IPS-18a (cell line): ENCODE measurements around the gene SLC11A1.

ENCODE experiments used
- H3K27ac ChIP-seq: one replicate; pipeline ENCODE4 v1.5.1; 2013; ENCODE audit warnings: low read length
- H3K27me3 ChIP-seq: one replicate; pipeline ENCODE4 v1.6.1; 2013; ENCODE audit warnings: mild to moderate bottlenecking, low read length; ENCODE audit not compliant: control insufficient read depth, insufficient read depth
- H3K36me3 ChIP-seq: one replicate; pipeline ENCODE4 v1.6.1; 2013; ENCODE audit warnings: low read depth, low read length; ENCODE audit not compliant: control insufficient read depth
- H3K4me1 ChIP-seq: one replicate; pipeline ENCODE4 v1.6.1; 2013; ENCODE audit warnings: low read depth, low read length; ENCODE audit not compliant: control insufficient read depth
- H3K4me3 ChIP-seq: one replicate; pipeline ENCODE4 v1.5.1; 2013; ENCODE audit warnings: low read length
- H3K9ac ChIP-seq: one replicate; pipeline ENCODE4 v1.6.1; 2013; ENCODE audit warnings: mild to moderate bottlenecking, low read length, moderate library complexity
- H3K9me3 ChIP-seq: one replicate; pipeline ENCODE4 v1.6.1; 2013; ENCODE audit warnings: low read depth, low read length; ENCODE audit not compliant: control insufficient read depth

SLC11A1 gene

GRCh38 chr2:218384975-218385374 lies 2.9 kb downstream of the SLC11A1 start:
- Histone ChIP-seq H3K36me3 (no peaks in the 10 kb centered on the region), H3K27ac (no peak overlapping the region), H3K27me3 (peaks cover 11% of the 10 kb centered on the region), H3K4me3 (no peak overlapping the region), H3K9ac (no peak overlapping the region), H3K4me1 (no peaks in the 10 kb centered on the region), H3K9me3 (no peaks in the 10 kb centered on the region)

- H3K27ac ChIP-seq, result no peak overlapping the region
- peaks cover 11% of the 10 kb centered on the region for H3K27me3 ChIP-seq
- no peaks in the 10 kb centered on the region for H3K36me3 ChIP-seq
- H3K4me3 ChIP-seq, result peak overlapping the region; percentile 68
- H3K9me3 ChIP-seq, result no peaks in the 10 kb centered on the region
- no peak overlapping the region for H3K9ac ChIP-seq
- no peaks in the 10 kb centered on the region for H3K4me1 ChIP-seq
Observed at GRCh38 chr2:218386505-218387368, 4.7 kb downstream of the SLC11A1 start.

DNA sequence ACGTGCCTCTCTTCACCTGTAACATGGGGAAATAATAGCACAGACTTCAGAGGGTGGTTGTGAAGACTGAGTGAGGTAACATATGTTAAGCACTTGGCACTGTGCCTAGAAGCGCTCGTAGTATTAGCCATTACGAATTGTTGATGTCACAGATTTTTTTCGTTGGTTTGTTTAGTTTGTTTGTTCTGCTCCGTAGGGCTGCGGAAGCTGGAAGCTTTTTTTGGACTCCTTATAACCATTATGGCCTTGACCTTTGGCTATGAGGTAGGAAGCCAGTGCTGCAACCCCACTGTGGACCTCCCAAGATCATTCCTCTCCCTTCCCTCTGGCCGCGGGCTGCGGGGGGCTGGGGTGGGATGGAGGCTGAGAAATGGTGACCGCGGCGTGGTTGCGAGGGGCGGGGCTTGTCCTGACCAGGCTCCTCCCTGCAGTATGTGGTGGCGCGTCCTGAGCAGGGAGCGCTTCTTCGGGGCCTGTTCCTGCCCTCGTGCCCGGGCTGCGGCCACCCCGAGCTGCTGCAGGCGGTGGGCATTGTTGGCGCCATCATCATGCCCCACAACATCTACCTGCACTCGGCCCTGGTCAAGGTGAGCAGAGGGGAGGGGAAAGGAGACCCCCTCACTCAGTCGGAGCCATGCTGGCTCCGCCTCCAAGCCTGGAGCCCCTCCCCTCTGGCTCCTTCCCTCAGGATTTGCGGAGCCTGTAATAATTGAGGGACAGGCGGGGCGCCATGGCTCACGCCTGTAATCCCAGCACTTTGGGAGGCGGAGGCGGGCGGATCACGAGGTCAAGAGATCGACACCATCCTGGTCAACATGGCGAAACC lies 5.5 kb downstream of the SLC11A1 start:
- H3K9ac ChIP-seq, result peak overlapping the region; percentile 25
- H3K4me3 ChIP-seq, result peak overlapping the region; percentile 68
- peaks cover 11% of the 10 kb centered on the region for H3K27me3 ChIP-seq
- no peak overlapping the region for H3K27ac ChIP-seq
- H3K4me1 ChIP-seq, result no peaks in the 10 kb centered on the region
- H3K9me3 ChIP-seq, result no peaks in the 10 kb centered on the region
- H3K36me3 ChIP-seq, result no peaks in the 10 kb centered on the region

DNA sequence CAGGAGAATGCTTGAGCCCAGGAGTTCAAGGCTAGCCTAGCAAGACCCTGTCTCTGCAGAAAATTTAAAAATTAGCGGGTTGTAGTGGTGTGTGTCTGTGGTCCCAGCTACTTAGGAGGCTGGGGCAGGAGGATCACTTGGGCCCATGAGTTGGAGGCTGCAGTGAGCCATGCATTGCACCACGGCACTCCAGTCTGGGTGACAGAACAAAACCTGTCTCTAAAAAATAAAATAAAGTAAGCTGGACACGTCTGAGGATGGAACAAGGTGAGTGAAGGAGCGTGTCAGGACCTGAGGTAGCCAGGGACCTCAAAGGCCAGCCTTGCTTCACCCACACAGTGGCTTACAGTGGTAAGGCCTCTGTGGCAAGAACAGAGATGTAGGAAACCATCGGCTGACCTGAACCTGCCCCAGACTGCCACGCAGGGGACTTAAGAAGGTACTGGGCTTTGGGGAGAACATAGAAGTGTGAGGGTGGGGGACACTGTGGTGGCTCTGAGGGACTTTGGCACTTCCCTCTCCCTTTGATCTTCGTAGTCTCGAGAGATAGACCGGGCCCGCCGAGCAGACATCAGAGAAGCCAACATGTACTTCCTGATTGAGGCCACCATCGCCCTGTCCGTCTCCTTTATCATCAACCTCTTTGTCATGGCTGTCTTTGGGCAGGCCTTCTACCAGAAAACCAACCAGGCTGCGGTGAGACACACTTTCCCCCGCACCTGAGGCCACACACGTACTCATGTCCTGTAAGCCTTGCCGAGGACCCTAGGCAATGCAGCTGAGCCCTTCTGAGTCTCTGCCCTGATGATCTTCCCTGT lies 7.5 kb downstream of the SLC11A1 start:
- peaks cover 12% of the 10 kb centered on the region for H3K27me3 ChIP-seq
- no peaks in the 10 kb centered on the region for H3K36me3 ChIP-seq
- no peaks in the 10 kb centered on the region for H3K4me1 ChIP-seq
- no peaks in the 10 kb centered on the region for H3K9me3 ChIP-seq
- H3K9ac ChIP-seq, result no peak overlapping the region
- H3K4me3 ChIP-seq, result no peak overlapping the region
- H3K27ac ChIP-seq, result no peak overlapping the region

DNA sequence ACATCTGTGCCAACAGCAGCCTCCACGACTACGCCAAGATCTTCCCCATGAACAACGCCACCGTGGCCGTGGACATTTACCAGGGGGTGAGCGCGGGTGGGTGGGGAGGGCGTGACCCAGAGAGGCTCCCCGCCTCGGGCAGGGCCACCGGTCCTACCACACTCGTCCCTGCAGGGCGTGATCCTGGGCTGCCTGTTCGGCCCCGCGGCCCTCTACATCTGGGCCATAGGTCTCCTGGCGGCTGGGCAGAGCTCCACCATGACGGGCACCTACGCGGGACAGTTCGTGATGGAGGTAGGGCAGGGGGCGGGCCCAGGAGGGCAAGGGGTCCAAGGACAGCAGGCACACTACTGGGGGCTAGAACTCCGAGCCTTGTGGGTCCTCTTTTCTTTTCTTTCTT lies 9.1 kb downstream of the SLC11A1 start:
- Histone ChIP-seq H3K9ac (no peak overlapping the region), H3K9me3 (no peaks in the 10 kb centered on the region), H3K36me3 (no peaks in the 10 kb centered on the region), H3K4me3 (no peak overlapping the region), H3K27me3 (peaks cover 15% of the 10 kb centered on the region), H3K27ac (no peak overlapping the region), H3K4me1 (peaks cover 3% of the 10 kb centered on the region)

DNA sequence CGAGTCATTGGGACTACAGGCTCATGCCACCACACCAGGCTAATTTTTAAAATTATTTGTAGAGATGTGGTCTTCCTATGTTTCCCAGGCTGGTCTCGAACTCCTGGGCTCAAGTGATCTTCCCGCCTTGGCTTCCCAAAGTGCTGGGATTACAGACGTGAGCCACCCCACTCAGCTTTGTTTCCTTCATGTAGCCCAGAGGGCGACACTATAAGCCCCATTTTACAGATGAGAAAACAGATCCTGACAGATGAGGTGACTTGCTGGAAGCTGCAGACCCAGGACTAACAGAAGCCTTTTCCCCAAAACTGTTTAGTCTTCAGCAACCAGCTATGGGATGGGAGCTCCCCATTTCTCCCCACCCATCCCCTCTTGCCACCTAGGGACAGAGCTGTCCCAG lies 10.4 kb downstream of the SLC11A1 start:
- Histone ChIP-seq H3K9ac (no peak overlapping the region), H3K27me3 (peaks cover 17% of the 10 kb centered on the region), H3K4me1 (peaks cover 14% of the 10 kb centered on the region), H3K9me3 (no peaks in the 10 kb centered on the region), H3K27ac (no peak overlapping the region), H3K4me3 (no peak overlapping the region), H3K36me3 (no peaks in the 10 kb centered on the region)

DNA sequence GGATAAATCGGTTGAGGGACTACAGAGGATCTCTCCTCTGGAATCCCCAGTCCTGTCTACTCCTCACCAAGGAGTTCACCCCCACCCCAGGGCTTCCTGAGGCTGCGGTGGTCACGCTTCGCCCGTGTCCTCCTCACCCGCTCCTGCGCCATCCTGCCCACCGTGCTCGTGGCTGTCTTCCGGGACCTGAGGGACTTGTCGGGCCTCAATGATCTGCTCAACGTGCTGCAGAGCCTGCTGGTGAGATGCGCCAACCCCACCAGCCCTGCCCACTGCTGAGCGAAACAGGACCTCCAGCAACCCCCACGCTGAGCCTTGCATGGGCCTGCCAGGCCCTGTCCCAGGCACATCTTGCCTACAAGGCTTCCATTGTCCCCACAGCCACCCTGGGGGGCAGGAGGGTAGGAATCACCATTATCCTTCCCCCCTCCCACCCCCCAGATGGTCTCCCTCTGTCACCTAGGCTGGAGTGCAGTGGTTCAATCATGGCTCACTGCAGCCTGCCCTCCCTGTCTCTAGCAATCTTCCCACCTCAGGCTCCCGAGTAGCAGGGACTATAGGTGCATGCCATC lies 10.9 kb downstream of the SLC11A1 start:
- peaks cover 22% of the 10 kb centered on the region for H3K27me3 ChIP-seq
- no peaks in the 10 kb centered on the region for H3K9me3 ChIP-seq
- H3K9ac ChIP-seq, result no peak overlapping the region
- H3K27ac ChIP-seq, result no peak overlapping the region
- H3K36me3 ChIP-seq, result no peaks in the 10 kb centered on the region
- H3K4me1 ChIP-seq, result peaks cover 16% of the 10 kb centered on the region
- H3K4me3 ChIP-seq, result no peak overlapping the region

DNA sequence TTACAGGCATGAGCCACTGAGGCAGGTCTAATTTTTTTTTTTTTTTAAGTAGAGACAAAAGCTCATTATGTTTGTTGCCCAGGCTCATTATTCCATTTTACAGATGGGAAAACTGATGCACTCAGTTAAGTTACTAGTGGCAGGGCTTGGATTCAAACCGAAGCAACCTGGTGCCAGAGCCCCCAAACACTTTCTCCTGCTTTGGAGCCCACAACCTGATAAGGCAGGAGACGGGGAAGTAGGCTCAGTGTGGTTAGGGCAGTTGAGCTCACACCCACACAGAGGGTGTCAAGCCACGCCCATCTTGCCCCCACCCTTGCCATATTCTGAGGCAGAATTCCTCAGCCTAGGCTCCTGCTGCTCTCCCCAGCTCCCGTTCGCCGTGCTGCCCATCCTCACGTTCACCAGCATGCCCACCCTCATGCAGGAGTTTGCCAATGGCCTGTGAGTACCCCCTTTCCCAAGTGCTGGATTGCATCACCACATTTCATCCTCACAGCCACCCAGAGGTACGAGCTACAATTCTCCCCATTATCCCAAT lies 11.7 kb downstream of the SLC11A1 start:
- Histone ChIP-seq H3K27me3 (peaks cover 30% of the 10 kb centered on the region), H3K4me1 (peaks cover 16% of the 10 kb centered on the region), H3K4me3 (no peak overlapping the region), H3K27ac (no peak overlapping the region), H3K9ac (no peak overlapping the region), H3K9me3 (no peaks in the 10 kb centered on the region), H3K36me3 (no peaks in the 10 kb centered on the region)

- H3K27me3 ChIP-seq, result peaks cover 37% of the 10 kb centered on the region
- no peak overlapping the region for H3K27ac ChIP-seq
- H3K9me3 ChIP-seq, result no peaks in the 10 kb centered on the region
- no peak overlapping the region for H3K4me3 ChIP-seq
- H3K36me3 ChIP-seq, result no peaks in the 10 kb centered on the region
- H3K4me1 ChIP-seq, result peaks cover 16% of the 10 kb centered on the region
- no peak overlapping the region for H3K9ac ChIP-seq
Observed at GRCh38 chr2:218394298-218395089, 12.4 kb downstream of the SLC11A1 start.

DNA sequence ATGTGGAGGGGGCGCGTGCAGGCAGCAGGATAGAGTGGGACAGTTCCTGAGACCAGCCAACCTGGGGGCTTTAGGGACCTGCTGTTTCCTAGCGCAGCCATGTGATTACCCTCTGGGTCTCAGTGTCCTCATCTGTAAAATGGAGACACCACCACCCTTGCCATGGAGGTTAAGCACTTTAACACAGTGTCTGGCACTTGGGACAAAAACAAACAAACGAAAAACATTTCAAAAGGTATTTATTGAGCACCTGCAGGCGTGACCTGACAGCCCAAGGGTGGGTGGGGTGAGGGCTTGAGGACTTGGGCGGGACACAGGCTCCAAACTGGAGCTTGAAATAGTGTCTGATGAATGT lies 13.0 kb downstream of the SLC11A1 start:
- Histone ChIP-seq H3K9me3 (no peaks in the 10 kb centered on the region), H3K4me1 (peaks cover 16% of the 10 kb centered on the region), H3K27ac (no peak overlapping the region), H3K9ac (no peak overlapping the region), H3K27me3 (peaks cover 38% of the 10 kb centered on the region), H3K36me3 (no peaks in the 10 kb centered on the region), H3K4me3 (no peak overlapping the region)
